ENCODE measurements around the gene OCA2. TPM values are rescaled to one million over a fixed set of nuclear protein-coding genes. Genes with fewer than 3 reads are reported as not detected.

The OCA2 gene
- total and polyA plus RNA-seq, 4 donors = 1.6 to 4.0 (median 2.5) TPM

- WGBS, 2 donors = 94 to 97% methylated on average over 9 of the region's 9 CpGs
- Histone ChIP-seq H3K9me3 (ENCODE audit: control insufficient read depth, low read length) (no peaks in the 10 kb centered on the region), H3K4me1 (ENCODE audit: control insufficient read depth in 1 of 2, insufficient read depth in 2 of 2, low read length in 2 of 2) (no peaks in the 10 kb centered on the region), H3K27me3 (ENCODE audit: control insufficient read depth in 1 of 2, insufficient read depth in 2 of 2, low read length in 1 of 2) (no peaks in the 10 kb centered on the region), H3K4me3 (ENCODE audit: low read length in 2 of 2) (no peak overlapping the region), H3K36me3 (ENCODE audit: control insufficient read depth in 1 of 2, insufficient read depth in 2 of 2, low read length in 1 of 2) (peaks cover 0 to 9% of the 10 kb centered on the region in 2 donors), H3K27ac (ENCODE audit: low read depth in 1 of 2, low read length in 2 of 2) (no peak overlapping the region)
- no peak for ATAC-seq (ENCODE audit: low FRiP score)
- DNase-seq = no peak
- intact Hi-C loops (cut with DNase I) = no loop called here
Observed at GRCh38 chr15:27983496-27983895, 115.6 kb downstream of the OCA2 start.

DNA sequence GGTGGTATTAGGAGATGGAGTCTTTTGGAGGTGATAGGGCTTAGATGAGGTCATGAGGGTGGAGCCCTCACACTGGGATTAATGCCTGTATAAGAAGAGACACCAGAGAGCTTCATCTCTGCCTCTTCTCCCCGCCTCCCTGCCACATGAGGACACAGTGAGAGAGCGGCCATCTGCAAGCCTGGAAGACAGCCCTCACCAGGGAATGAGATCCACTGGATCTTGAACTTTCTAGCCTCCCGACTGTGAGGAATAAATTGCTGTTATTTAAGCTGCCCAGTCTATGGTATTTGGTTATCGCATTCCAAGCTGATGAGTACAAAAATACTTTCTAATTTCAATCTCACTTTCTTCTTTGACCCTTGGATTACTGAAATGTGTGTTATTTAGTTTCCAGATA lies 121.4 kb downstream of the OCA2 start:
- ATAC-seq (ENCODE audit: low FRiP score) (no peak), DNase-seq (no peak)
- 49 to 52% methylated on average over 4 of the region's 4 CpGs for WGBS, 2 donors
- Histone ChIP-seq H3K27me3 (ENCODE audit: control insufficient read depth in 1 of 2, insufficient read depth in 2 of 2, low read length in 1 of 2) (no peaks in the 10 kb centered on the region), H3K9me3 (ENCODE audit: control insufficient read depth, low read length) (no peaks in the 10 kb centered on the region), H3K4me1 (ENCODE audit: control insufficient read depth in 1 of 2, insufficient read depth in 2 of 2, low read length in 2 of 2) (no peaks in the 10 kb centered on the region), H3K36me3 (ENCODE audit: control insufficient read depth in 1 of 2, insufficient read depth in 2 of 2, low read length in 1 of 2) (peaks cover 0 to 8% of the 10 kb centered on the region in 2 donors), H3K27ac (ENCODE audit: low read depth in 1 of 2, low read length in 2 of 2) (no peak overlapping the region), H3K4me3 (ENCODE audit: low read length in 2 of 2) (no peak overlapping the region)
- intact Hi-C loops (cut with DNase I) = no loop called here

DNA sequence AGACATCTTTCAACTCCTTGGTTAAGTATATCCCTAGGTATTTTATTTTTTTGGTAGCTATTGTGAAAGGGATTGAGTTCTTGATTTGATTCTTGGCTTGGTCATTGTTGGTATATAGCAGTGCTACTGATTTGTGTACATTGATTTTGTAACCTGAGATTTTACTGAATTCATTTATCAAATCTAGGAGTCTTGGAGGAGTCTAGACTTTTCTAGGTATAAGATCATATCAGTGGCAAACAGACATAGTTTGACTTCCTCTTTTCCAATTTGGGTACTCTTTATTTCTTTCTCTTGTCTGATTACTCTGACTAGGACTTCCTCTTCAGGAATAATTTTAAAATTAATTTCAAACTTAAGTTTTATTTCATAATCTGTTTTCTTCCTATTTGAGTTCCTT lies 125.2 kb downstream of the OCA2 start:
- Histone ChIP-seq H3K4me1 (ENCODE audit: control insufficient read depth in 1 of 2, insufficient read depth in 2 of 2, low read length in 2 of 2) (no peaks in the 10 kb centered on the region), H3K4me3 (ENCODE audit: low read length in 2 of 2) (no peak overlapping the region), H3K27ac (ENCODE audit: low read depth in 1 of 2, low read length in 2 of 2) (no peak overlapping the region), H3K36me3 (ENCODE audit: control insufficient read depth in 1 of 2, insufficient read depth in 2 of 2, low read length in 1 of 2) (peaks cover 0 to 3% of the 10 kb centered on the region in 2 donors), H3K27me3 (ENCODE audit: control insufficient read depth in 1 of 2, insufficient read depth in 2 of 2, low read length in 1 of 2) (no peaks in the 10 kb centered on the region), H3K9me3 (ENCODE audit: control insufficient read depth, low read length) (no peaks in the 10 kb centered on the region)
- ATAC-seq (ENCODE audit: low FRiP score) (no peak), DNase-seq (no peak)
- intact Hi-C loops (cut with DNase I) = no loop called here

DNA sequence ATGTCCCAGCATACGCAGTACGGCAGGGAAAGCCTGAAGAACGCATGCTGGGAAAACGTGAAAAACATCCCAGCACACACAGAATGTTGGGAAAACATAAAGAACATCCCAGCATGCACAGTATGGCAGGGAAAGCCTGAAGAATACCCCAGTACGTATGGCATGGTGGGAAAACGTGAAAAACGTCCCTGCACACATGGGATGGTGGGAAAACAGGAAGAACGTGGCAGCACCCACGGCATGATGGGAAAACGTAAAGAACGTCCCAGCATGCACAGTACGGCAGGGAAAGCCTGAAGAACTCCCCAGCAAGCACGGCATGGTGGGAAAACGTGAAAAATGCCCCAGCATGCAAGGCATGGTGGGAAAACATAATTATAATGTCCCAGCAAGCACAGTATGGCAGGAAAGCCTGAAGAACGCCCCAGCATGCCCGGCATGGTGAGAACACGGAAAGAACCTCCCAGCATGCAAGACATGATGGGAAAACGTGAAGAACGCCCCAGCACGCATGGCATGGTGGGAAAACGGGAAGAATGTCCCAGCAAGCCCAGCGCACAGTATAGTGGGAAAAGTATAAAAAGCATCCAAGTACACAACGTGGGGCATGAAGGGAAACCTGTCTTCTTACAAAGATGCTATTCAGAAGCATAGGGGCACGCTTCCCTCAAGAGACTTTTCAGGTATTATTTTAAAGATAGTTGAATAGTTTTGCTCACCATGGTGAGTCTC lies 128.3 kb downstream of the OCA2 start:
- intact Hi-C loops (cut with DNase I) = no loop called here
- no peak for ATAC-seq (ENCODE audit: low FRiP score)
- Histone ChIP-seq H3K4me1 (ENCODE audit: control insufficient read depth in 1 of 2, insufficient read depth in 2 of 2, low read length in 2 of 2) (no peaks in the 10 kb centered on the region), H3K4me3 (ENCODE audit: low read length in 2 of 2) (no peak overlapping the region), H3K36me3 (ENCODE audit: control insufficient read depth in 1 of 2, insufficient read depth in 2 of 2, low read length in 1 of 2) (peaks cover 0 to 3% of the 10 kb centered on the region in 2 donors), H3K27ac (ENCODE audit: low read depth in 1 of 2, low read length in 2 of 2) (no peak overlapping the region), H3K27me3 (ENCODE audit: control insufficient read depth in 1 of 2, insufficient read depth in 2 of 2, low read length in 1 of 2) (no peaks in the 10 kb centered on the region), H3K9me3 (ENCODE audit: control insufficient read depth, low read length) (peaks cover 2% of the 10 kb centered on the region)
- 89 to 91% methylated on average over 24 of the region's 24 CpGs for WGBS, 2 donors
- DNase-seq = no peak

DNA sequence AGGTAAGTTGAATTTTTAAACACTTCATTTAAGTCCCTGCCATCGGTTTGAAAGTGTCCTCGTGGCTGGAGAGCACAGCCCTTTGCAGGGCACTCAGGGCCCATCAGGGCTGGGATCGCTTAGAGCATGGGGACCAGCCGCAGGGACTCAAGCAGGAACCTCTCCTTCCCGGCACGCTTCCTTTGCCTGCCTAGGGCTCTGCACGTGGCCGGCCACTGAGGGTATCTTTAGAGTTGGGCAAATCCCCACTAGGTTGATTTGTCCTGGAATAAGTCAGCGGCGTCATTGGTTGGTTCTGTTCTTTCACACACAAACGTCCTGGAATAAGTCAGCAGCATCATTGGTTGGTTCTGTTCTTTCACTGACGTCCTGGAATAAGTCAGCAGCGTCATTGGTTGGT lies 131.6 kb downstream of the OCA2 start:
- H3K9me3 ChIP-seq (ENCODE audit: control insufficient read depth, low read length) = peaks cover 2% of the 10 kb centered on the region
- 85 to 89% methylated on average over 13 of the region's 13 CpGs for WGBS, 2 donors
- ATAC-seq (ENCODE audit: low FRiP score) (no peak), DNase-seq (no peak)
- intact Hi-C loops (cut with DNase I) = no loop called here
- H3K4me3 ChIP-seq (ENCODE audit: low read length in 2 of 2) = no peak overlapping the region
- H3K36me3 ChIP-seq (ENCODE audit: control insufficient read depth in 1 of 2, insufficient read depth in 2 of 2, low read length in 1 of 2) = no peaks in the 10 kb centered on the region
- no peaks in the 10 kb centered on the region for H3K4me1 ChIP-seq (ENCODE audit: control insufficient read depth in 1 of 2, insufficient read depth in 2 of 2, low read length in 2 of 2)
- no peaks in the 10 kb centered on the region for H3K27me3 ChIP-seq (ENCODE audit: control insufficient read depth in 1 of 2, insufficient read depth in 2 of 2, low read length in 1 of 2)
- no peak overlapping the region for H3K27ac ChIP-seq (ENCODE audit: low read depth in 1 of 2, low read length in 2 of 2)

DNA sequence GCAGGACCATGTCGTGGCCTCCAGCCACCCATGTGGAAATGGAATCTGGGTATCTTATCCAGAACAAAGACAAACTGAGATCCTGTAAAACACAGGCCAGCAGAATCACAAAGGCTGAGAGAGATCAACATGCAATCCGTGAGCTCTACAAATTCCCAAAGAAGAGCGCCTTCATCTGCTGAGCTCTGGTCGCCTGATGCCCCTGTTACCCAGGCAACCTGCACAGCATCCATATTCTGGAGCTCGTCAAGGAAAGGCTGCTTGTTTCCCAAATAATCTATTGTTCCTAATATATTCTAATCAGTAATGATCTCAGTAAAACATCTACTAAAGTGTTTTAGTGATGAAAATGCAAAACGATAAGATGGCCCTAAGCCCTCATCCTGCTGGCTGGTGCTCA lies 133.6 kb downstream of the OCA2 start:
- intact Hi-C loops (cut with DNase I) = no loop called here
- DNase-seq = no peak
- H3K27ac ChIP-seq (ENCODE audit: low read depth in 1 of 2, low read length in 2 of 2) = no peak overlapping the region
- H3K27me3 ChIP-seq (ENCODE audit: control insufficient read depth in 1 of 2, insufficient read depth in 2 of 2, low read length in 1 of 2) = no peaks in the 10 kb centered on the region
- H3K4me1 ChIP-seq (ENCODE audit: control insufficient read depth in 1 of 2, insufficient read depth in 2 of 2, low read length in 2 of 2) = no peaks in the 10 kb centered on the region
- H3K36me3 ChIP-seq (ENCODE audit: control insufficient read depth in 1 of 2, insufficient read depth in 2 of 2, low read length in 1 of 2) = no peaks in the 10 kb centered on the region
- 91 to 92% methylated on average over 6 of the region's 6 CpGs for WGBS, 2 donors
- H3K4me3 ChIP-seq (ENCODE audit: low read length in 2 of 2) = no peak overlapping the region
- no peak for ATAC-seq (ENCODE audit: low FRiP score)
- H3K9me3 ChIP-seq (ENCODE audit: control insufficient read depth, low read length) = peaks cover 2% of the 10 kb centered on the region

GRCh38 chr15:27961801-27962200 lies 137.3 kb downstream of the OCA2 start:
- ATAC-seq (ENCODE audit: low FRiP score) = no peak
- no peaks in the 10 kb centered on the region for H3K9me3 ChIP-seq (ENCODE audit: control insufficient read depth, low read length)
- no peak overlapping the region for H3K4me3 ChIP-seq (ENCODE audit: low read length in 2 of 2)
- intact Hi-C loops (cut with DNase I) = no loop called here
- H3K4me1 ChIP-seq (ENCODE audit: control insufficient read depth in 1 of 2, insufficient read depth in 2 of 2, low read length in 2 of 2) = no peaks in the 10 kb centered on the region
- no peak overlapping the region for H3K27ac ChIP-seq (ENCODE audit: low read depth in 1 of 2, low read length in 2 of 2)
- 79 to 89% methylated on average over 1 of the region's 1 CpG for WGBS, 2 donors
- H3K27me3 ChIP-seq (ENCODE audit: control insufficient read depth in 1 of 2, insufficient read depth in 2 of 2, low read length in 1 of 2) = no peaks in the 10 kb centered on the region
- DNase-seq = no peak
- no peaks in the 10 kb centered on the region for H3K36me3 ChIP-seq (ENCODE audit: control insufficient read depth in 1 of 2, insufficient read depth in 2 of 2, low read length in 1 of 2)

- Histone ChIP-seq H3K27ac (ENCODE audit: low read depth in 1 of 2, low read length in 2 of 2) (no peak overlapping the region), H3K9me3 (ENCODE audit: control insufficient read depth, low read length) (no peaks in the 10 kb centered on the region), H3K4me1 (ENCODE audit: control insufficient read depth in 1 of 2, insufficient read depth in 2 of 2, low read length in 2 of 2) (no peaks in the 10 kb centered on the region), H3K27me3 (ENCODE audit: control insufficient read depth in 1 of 2, insufficient read depth in 2 of 2, low read length in 1 of 2) (no peaks in the 10 kb centered on the region), H3K4me3 (ENCODE audit: low read length in 2 of 2) (no peak overlapping the region), H3K36me3 (ENCODE audit: control insufficient read depth in 1 of 2, insufficient read depth in 2 of 2, low read length in 1 of 2) (no peaks in the 10 kb centered on the region)
- 59 to 66% methylated on average over 10 of the region's 10 CpGs for whole genome bisulfite sequencing, 2 donors
- no peak for ATAC-seq (ENCODE audit: low FRiP score)
- intact Hi-C loops (cut with DNase I) = no loop called here
- no peak for DNase-seq
Observed at GRCh38 chr15:27958911-27959578, 140.1 kb downstream of the OCA2 start.

GRCh38 chr15:27956285-27956684 lies 142.8 kb downstream of the OCA2 start:
- DNase-seq = no peak
- no peaks in the 10 kb centered on the region for H3K9me3 ChIP-seq (ENCODE audit: control insufficient read depth, low read length)
- H3K27me3 ChIP-seq (ENCODE audit: control insufficient read depth in 1 of 2, insufficient read depth in 2 of 2, low read length in 1 of 2) = no peaks in the 10 kb centered on the region
- 73 to 83% methylated on average over 8 of the region's 8 CpGs for WGBS, 2 donors
- no peak overlapping the region for H3K27ac ChIP-seq (ENCODE audit: low read depth in 1 of 2, low read length in 2 of 2)
- H3K36me3 ChIP-seq (ENCODE audit: control insufficient read depth in 1 of 2, insufficient read depth in 2 of 2, low read length in 1 of 2) = no peaks in the 10 kb centered on the region
- no peak for ATAC-seq (ENCODE audit: low FRiP score)
- H3K4me1 ChIP-seq (ENCODE audit: control insufficient read depth in 1 of 2, insufficient read depth in 2 of 2, low read length in 2 of 2) = no peaks in the 10 kb centered on the region
- no peak overlapping the region for H3K4me3 ChIP-seq (ENCODE audit: low read length in 2 of 2)
- intact Hi-C loops (cut with DNase I) = no loop called here
